HUES64 (cell line): ENCODE data around the gene MAP4K3.
A peak's percentile ranks its signal among the peaks of the same experiment; 100 is the strongest.

Experiments used
- H3K27ac ChIP-seq: 2 replicates; pipeline ENCODE4 v1.7.0; 2013; ENCODE audit warnings: low read depth, low read length, inconsistent platforms
- H3K27me3 ChIP-seq: 2 replicates; pipeline ENCODE4 v1.6.1; 2013; ENCODE audit warnings: mild to moderate bottlenecking, low read length; ENCODE audit not compliant: insufficient read depth
- H3K36me3 ChIP-seq: 2 replicates; pipeline ENCODE4 v1.6.1; 2013; ENCODE audit warnings: mild to moderate bottlenecking, low read length; ENCODE audit not compliant: insufficient read depth
- H3K4me1 ChIP-seq: 2 replicates; pipeline ENCODE4 v1.6.1; 2013; ENCODE audit warnings: mild to moderate bottlenecking, low read length, moderate library complexity; ENCODE audit not compliant: insufficient read depth
- H3K4me3 ChIP-seq: 2 replicates; pipeline ENCODE4 v1.5.1; 2013; ENCODE audit warnings: mild to moderate bottlenecking, low read length, moderate library complexity
- H3K9ac ChIP-seq: 2 replicates; pipeline ENCODE4 v1.6.1; 2013; ENCODE audit warnings: mild to moderate bottlenecking, low read depth, low read length
- H3K9me3 ChIP-seq: 2 replicates; pipeline ENCODE4 v1.6.1; 2013; ENCODE audit warnings: low read depth, low read length; ENCODE audit not compliant: insufficient read depth
- WGBS: fragments of 150-250, 120-280 bp; methylation state at CpG from one replicate; pipeline ENCODE4 v1.1.7; 2013; ENCODE audit warnings: missing lambda C conversion rate; 5-methylcytosine and 5-hydroxymethylcytosine counted together

Gene MAP4K3

DNA sequence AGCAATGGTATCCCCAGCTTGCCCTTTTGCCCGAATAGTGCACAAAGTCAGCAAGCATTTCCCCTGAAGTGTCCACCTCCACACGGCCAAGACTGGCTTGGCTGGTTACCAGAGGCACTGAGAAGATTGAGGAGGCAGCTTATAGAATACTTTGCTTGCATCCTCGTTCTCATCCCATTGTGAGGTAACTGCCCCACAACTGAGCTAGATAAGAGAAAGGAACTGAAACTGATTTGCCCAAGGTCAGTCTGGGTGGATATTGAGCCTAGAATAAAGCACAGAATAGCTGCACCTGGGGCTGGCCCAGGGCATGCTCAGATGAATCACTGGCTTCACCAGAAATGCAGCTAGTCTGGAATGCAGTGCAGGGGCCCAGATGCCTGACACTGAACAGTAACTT, 32.7 kb upstream of the MAP4K3 start:
- Histone ChIP-seq H3K36me3 (no peaks in the 10 kb centered on the region), H3K27ac (peak overlapping the region; percentile 43; the same call in 1 of the 2 replicates), H3K9me3 (no peaks in the 10 kb centered on the region), H3K27me3 (no peaks in the 10 kb centered on the region), H3K4me3 (no peak overlapping the region), H3K9ac (no peak overlapping the region), H3K4me1 (peaks cover 27% of the 10 kb centered on the region)
- 75% methylated on average over 3 of the region's 3 CpGs for WGBS

DNA sequence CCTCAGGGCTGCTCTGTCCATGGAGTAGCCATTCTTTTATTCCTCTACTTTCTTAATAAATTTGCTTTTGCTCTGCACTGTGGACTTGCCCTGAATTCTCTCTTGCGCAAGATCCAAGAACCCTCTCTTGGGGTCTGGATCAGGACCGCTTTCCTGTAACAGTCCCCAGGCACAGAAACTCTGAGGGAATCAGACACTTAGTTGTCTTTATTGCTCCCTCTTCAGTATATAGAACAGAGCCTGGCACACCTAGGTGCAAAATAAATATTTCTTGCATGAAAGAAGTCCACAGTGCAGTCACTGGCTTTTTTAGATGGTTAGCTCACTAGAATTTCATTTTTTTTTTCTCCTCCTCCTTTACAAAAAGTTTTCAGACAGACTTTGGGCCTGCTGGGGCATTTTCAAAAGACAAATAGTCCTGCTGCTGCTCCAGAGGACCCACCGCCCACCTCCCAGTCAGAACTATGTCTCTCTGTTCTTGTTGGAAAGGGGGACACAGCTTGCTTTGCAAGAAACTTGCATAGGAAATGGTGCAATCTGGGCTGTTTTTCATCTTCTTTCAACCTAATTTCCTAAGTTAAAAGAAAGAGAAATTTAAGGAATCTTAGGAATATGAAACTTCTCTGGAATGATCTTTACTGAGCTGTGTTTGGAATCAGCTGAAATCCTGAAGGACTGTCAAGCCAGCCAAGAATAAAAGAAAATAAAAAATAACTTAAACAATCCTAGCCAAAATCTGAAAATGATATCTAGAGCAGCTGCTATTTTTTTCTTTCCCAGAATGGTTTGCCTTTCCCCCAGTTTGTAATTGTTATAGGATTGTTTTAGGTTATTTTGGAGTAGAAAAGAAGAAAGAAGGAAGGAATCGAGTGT, 31.7 kb upstream of the MAP4K3 start:
- H3K4me1 ChIP-seq = peaks cover 27% of the 10 kb centered on the region
- H3K4me3 ChIP-seq = no peak overlapping the region
- no peak overlapping the region; the same call in 1 of the 2 replicates for H3K27ac ChIP-seq
- no peaks in the 10 kb centered on the region for H3K9me3 ChIP-seq
- no peak overlapping the region for H3K9ac ChIP-seq
- WGBS = 88% methylated on average over 4 of the region's 4 CpGs
- no peaks in the 10 kb centered on the region for H3K27me3 ChIP-seq
- H3K36me3 ChIP-seq = no peaks in the 10 kb centered on the region

DNA sequence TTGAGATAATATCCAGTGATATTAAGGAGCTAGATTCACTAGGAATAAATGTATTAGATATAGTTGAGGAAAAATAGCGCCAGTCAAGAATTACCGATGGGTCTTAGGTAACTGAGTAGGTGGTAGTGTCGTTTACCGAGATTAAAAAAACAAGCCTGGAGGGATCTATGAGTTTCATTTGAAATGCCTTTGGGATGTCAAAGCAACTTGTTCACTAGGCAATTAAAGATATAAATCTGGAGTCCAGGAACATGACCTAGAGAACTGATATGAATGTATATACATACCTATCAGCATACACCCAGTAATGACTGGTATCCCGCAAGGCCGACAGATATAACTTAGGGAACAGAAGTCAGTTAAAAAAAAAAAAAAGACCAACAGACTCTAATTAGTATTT, 29.2 kb upstream of the MAP4K3 start:
- H3K4me1 ChIP-seq = peaks cover 27% of the 10 kb centered on the region
- no peaks in the 10 kb centered on the region for H3K9me3 ChIP-seq
- H3K27ac ChIP-seq = no peak overlapping the region
- no peak overlapping the region for H3K9ac ChIP-seq
- H3K4me3 ChIP-seq = no peak overlapping the region
- 97% methylated on average over 4 of the region's 6 CpGs for WGBS
- no peaks in the 10 kb centered on the region for H3K27me3 ChIP-seq
- no peaks in the 10 kb centered on the region for H3K36me3 ChIP-seq

DNA sequence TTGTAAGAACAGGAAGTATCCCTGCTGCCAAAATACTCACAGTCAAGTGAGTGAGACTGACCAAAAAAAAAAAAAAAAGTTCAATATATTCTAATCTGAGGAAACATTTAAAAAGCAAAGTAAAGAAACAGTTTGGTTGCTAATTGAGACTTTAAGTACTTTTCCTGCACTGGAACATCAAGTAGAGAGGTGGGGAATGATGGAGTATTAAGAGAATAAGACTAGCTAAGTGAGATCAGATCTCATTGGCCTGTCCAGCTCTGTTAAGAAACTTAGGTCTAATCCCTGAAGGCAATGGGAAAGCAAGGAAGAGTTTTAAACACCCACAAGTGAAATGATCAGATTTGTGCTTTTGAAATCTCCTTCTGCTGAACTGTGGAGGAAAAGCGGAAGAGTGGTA, 27.8 kb upstream of the MAP4K3 start:
- WGBS = 39% methylated on average over 1 of the region's 1 CpG
- 0 out of 2 replicates have a peak, but pooled peaks cover 2% of the 10 kb centered on the region for H3K9me3 ChIP-seq
- H3K4me3 ChIP-seq = no peak overlapping the region
- H3K4me1 ChIP-seq = peaks cover 19% of the 10 kb centered on the region
- H3K36me3 ChIP-seq = no peaks in the 10 kb centered on the region
- no peak overlapping the region for H3K27ac ChIP-seq
- no peak overlapping the region for H3K9ac ChIP-seq
- H3K27me3 ChIP-seq = no peaks in the 10 kb centered on the region

DNA sequence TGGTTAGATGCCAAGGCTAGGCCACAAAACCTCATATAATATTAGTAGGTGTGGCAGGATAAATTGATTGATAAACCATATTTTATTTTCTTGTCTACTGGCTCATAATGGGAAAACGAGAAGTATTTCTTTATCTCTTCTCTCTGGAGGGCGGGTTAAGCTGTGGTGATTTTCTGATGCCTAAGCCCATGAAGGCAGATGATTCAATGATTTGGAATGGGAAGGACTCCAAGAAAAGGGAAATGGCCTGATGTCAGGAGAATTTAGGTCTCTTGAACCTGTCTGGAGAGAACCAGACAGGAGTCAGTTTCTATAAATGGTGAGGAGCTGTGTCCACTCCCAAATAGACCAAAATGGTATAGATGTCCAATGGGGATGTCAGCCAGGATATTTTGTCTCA, 18.7 kb upstream of the MAP4K3 start:
- WGBS = 92% methylated on average over 2 of the region's 2 CpGs

DNA sequence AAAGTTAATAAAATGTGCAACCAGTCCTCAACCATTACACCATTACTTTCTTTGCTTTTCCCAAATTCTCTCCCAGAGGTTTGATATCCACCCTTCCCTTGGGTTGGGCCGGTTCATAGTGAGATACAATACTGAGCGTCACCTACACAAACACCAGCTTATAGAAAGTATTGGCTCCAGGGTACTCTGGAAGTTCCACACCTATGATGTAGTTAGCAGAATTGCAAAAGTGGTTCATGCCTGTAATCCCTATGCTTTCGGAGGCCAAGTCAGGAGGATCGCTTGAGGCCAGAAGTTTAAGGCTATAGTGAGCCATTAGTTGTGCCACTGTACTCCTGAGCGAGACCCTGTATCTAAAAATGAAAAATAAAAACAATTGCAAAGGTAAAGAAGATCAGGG, 15.3 kb upstream of the MAP4K3 start:
- no peak overlapping the region for H3K4me3 ChIP-seq
- H3K9me3 ChIP-seq = peaks cover 3% of the 10 kb centered on the region; the same call in 1 of the 2 replicates
- H3K27ac ChIP-seq = no peak overlapping the region
- H3K9ac ChIP-seq = no peak overlapping the region
- 90% methylated on average over 5 of the region's 5 CpGs for WGBS
- H3K27me3 ChIP-seq = no peaks in the 10 kb centered on the region
- H3K36me3 ChIP-seq = no peaks in the 10 kb centered on the region
- H3K4me1 ChIP-seq = no peaks in the 10 kb centered on the region

More for the DNA sequence above, 18.7 kb upstream of the MAP4K3 start:
- no peaks in the 10 kb centered on the region for H3K27me3 ChIP-seq
- no peaks in the 10 kb centered on the region for H3K36me3 ChIP-seq
- H3K9me3 ChIP-seq = peaks cover 8% of the 10 kb centered on the region; the same call in 1 of the 2 replicates
- no peak overlapping the region for H3K9ac ChIP-seq
- no peak overlapping the region for H3K27ac ChIP-seq
- no peaks in the 10 kb centered on the region for H3K4me1 ChIP-seq
- H3K4me3 ChIP-seq = no peak overlapping the region

DNA sequence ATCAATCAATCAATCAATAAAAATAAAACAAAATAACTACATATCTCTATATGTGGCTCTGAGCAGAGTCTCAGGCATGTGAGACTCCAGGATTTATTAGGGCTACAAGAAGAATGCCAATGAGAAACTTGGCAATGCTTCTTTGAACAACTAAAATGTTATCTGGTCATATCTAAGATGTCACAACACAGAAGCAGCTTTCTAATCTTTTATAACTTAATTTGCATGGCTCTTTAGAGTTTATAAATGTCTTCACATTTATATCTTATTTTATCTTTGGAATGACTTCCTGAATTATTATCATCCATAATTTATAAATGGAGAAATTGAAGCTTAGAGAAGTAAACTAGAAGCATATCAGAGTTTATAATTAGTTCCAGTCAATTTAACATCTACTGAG, 14.9 kb upstream of the MAP4K3 start:
- H3K4me1 ChIP-seq = no peaks in the 10 kb centered on the region
- no peaks in the 10 kb centered on the region for H3K9me3 ChIP-seq
- no peak overlapping the region for H3K4me3 ChIP-seq
- no peaks in the 10 kb centered on the region for H3K36me3 ChIP-seq
- H3K9ac ChIP-seq = no peak overlapping the region
- H3K27me3 ChIP-seq = no peaks in the 10 kb centered on the region
- no peak overlapping the region for H3K27ac ChIP-seq

DNA sequence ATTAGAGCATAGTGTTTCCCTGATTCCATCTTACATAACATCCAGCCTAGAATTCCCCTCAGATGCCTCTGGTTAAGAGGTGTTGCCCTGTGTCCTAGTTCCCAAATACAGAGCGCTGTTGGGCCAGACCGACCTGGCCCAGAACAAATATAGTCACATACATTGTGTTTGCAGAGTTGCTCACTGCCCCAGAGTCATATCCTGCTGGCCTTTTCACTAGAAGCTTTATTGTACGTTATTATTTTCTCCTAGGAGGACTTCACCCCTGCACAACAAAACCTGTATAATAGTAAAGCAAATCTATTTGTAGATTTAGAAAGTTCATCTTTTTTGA, 11.1 kb upstream of the MAP4K3 start:
- H3K4me3 ChIP-seq = no peak overlapping the region
- no peak overlapping the region for H3K27ac ChIP-seq
- no peaks in the 10 kb centered on the region for H3K27me3 ChIP-seq
- H3K9ac ChIP-seq = no peak overlapping the region
- no peaks in the 10 kb centered on the region for H3K36me3 ChIP-seq
- WGBS = 94% methylated on average over 3 of the region's 3 CpGs
- no peaks in the 10 kb centered on the region for H3K9me3 ChIP-seq
- no peaks in the 10 kb centered on the region for H3K4me1 ChIP-seq

DNA sequence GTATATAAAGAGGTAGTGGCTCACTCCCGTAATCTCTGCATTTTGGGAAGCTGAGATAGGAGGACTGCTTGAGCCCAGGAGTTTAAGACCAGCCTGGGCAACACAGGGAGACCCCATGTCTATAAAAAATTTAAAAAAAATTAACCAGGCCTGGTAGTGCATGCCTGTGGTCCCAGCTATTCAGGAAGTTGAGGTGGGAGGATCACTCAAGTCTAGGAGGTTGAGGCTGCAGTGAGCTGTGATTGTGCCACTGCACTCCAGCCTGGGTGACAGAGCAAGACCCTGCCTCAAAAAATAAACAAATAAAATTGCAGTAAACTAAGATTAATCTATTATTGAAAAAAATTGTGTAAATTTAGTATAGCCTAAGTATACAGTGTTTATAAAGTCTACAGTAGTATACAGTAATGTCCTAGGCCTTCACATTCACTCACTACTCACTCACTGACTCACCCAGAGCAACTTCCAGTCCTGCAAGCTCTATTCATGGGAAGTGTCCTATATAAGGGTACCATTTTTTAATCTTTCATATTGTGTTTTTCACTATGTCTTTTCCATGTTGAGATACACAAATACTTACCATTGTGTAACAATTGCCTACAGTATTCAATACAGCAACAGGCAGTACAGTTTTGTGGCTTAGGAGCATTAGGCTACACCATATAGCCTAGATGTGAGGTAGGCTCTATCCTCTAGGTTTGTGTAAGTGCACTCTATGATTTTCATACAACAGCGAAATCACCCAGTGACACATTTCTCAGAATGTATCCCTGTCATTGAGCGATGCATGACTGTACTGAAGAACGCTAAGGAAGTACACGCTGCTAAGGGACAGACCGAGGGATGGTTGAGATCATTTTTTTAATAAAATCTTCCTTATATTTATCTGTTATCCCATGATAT, 10.4 kb upstream of the MAP4K3 start:
- Histone ChIP-seq H3K4me1 (no peaks in the 10 kb centered on the region), H3K27me3 (no peaks in the 10 kb centered on the region), H3K9me3 (no peaks in the 10 kb centered on the region), H3K4me3 (no peak overlapping the region), H3K27ac (no peak overlapping the region), H3K36me3 (no peaks in the 10 kb centered on the region), H3K9ac (no peak overlapping the region)
- 92% methylated on average over 6 of the region's 6 CpGs for WGBS

DNA sequence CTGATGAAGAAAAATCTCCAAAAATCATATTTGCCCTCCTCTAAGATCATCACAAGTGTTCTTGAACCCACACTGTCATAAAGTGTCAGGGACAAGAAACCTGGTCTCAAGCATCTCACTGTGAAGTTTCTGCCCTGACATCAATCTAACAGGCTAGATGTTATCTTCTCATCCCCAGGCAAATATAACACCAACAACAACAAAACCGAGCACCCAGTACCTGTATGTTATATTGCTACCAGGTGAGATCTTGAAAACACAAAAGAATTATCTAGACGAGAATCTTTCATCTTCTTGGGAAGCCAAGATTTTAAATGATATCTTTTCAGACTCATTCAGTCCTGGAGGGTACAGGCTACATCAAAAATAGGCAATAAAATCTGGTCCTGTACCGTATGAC, 8.8 kb upstream of the MAP4K3 start:
- Histone ChIP-seq H3K27ac (no peak overlapping the region), H3K36me3 (no peaks in the 10 kb centered on the region), H3K27me3 (no peaks in the 10 kb centered on the region), H3K4me1 (no peaks in the 10 kb centered on the region), H3K9ac (no peak overlapping the region), H3K9me3 (no peaks in the 10 kb centered on the region), H3K4me3 (no peak overlapping the region)
- 89% methylated on average over 3 of the region's 3 CpGs for WGBS

DNA sequence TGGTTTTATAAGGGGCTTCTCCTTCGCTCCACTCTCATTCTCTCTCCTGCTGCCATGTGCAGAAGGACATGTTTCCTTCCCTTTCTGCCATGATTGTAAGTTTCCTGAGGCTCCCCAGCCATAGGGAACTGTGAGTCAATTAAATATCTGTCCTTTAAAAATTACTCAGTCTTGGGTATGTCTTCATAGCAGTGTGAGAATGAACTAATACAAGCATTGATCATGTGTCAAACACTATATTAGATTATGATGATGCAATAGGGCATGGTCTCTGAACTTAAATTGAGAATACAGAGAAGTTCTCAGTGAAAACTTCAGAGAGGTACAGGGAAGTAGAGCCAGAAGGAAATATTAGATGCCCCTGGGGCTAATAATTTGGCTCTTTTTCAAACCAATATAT, 5.9 kb upstream of the MAP4K3 start:
- WGBS = 100% methylated on average over 1 of the region's 1 CpG
- Histone ChIP-seq H3K36me3 (no peaks in the 10 kb centered on the region), H3K27ac (no peak overlapping the region), H3K9me3 (no peaks in the 10 kb centered on the region), H3K4me1 (peaks cover 14% of the 10 kb centered on the region; the same call in 1 of the 2 replicates), H3K9ac (no peak overlapping the region), H3K4me3 (no peak overlapping the region), H3K27me3 (no peaks in the 10 kb centered on the region)
